HEK293 (cell line): ENCODE results near the gene MGAT4B.

Experiments
- EGR2 ChIP-seq: fragments of 450-650 bp; formaldehyde crosslinking; IDR thresholded peaks from 2 replicates; pipeline ENCODE4 v1.5.1; 2016; ENCODE audit warnings: low read depth, missing biosample characterization, missing genetic modification characterization
- ELK4 ChIP-seq: IDR thresholded peaks from 2 replicates; pipeline ENCODE4 v1.6.1; 2011; ENCODE audit warnings: mild to moderate bottlenecking, low read depth, low read length, borderline replicate concordance
- GLI2 ChIP-seq: fragments of 450-650 bp; formaldehyde crosslinking; IDR thresholded peaks from 2 replicates; pipeline ENCODE4; 2017; ENCODE audit warnings: missing biosample characterization, missing genetic modification characterization, low read depth, borderline replicate concordance
- HIC1 ChIP-seq: fragments of 450-650 bp; formaldehyde crosslinking; IDR thresholded peaks from 2 replicates; pipeline ENCODE4 v1.5.1; 2016; ENCODE audit warnings: missing biosample characterization, missing genetic modification characterization
- HOXD13 ChIP-seq: sonication (generic); formaldehyde crosslinking; IDR thresholded peaks from 2 replicates; pipeline ENCODE4 v1.8.0; 2022; ENCODE audit warnings: missing genetic modification reagents, borderline replicate concordance
- OSR2 ChIP-seq: fragments of 450-650 bp; formaldehyde crosslinking; IDR thresholded peaks from 2 replicates; pipeline ENCODE4 v1.5.1; 2016; ENCODE audit warnings: missing biosample characterization, missing genetic modification characterization
- PRDM2 ChIP-seq: fragments of 450-650 bp; formaldehyde crosslinking; IDR thresholded peaks from 2 replicates; pipeline ENCODE4 v1.5.1; 2016; ENCODE audit warnings: missing biosample characterization, missing genetic modification characterization, borderline replicate concordance
- SCRT2 ChIP-seq: fragments of 450-650 bp; formaldehyde crosslinking; IDR thresholded peaks from 2 replicates; pipeline ENCODE4 v1.5.1; 2016; ENCODE audit warnings: missing biosample characterization, missing genetic modification characterization
- TCF7L2 ChIP-seq: IDR thresholded peaks from 2 replicates; pipeline ENCODE4 v1.6.1; 2011; ENCODE audit warnings: low read depth, mild to moderate bottlenecking, inconsistent platforms, low read length, moderate library complexity, borderline replicate concordance
- ZBTB17 ChIP-seq: fragments of 450-650 bp; formaldehyde crosslinking; IDR thresholded peaks from 2 replicates; pipeline ENCODE4 v1.5.1; 2016; ENCODE audit warnings: missing biosample characterization, missing genetic modification characterization
- ZBTB6 ChIP-seq: fragments of 450-650 bp; formaldehyde crosslinking; IDR thresholded peaks from 2 replicates; pipeline ENCODE4 v1.5.1; 2017; ENCODE audit warnings: missing biosample characterization, missing genetic modification characterization
- ZNF121 ChIP-seq: fragments of 450-650 bp; formaldehyde crosslinking; IDR thresholded peaks from 2 replicates; pipeline ENCODE4 v1.5.1; 2016; ENCODE audit warnings: missing biosample characterization, missing genetic modification characterization
- ZNF138 ChIP-seq: fragments of 450-650 bp; formaldehyde crosslinking; IDR thresholded peaks from 2 replicates; pipeline ENCODE4 v1.5.1; 2016; ENCODE audit warnings: missing biosample characterization, missing genetic modification characterization, borderline replicate concordance
- ZNF280D ChIP-seq: fragments of 450-650 bp; formaldehyde crosslinking; IDR thresholded peaks from 2 replicates; pipeline ENCODE4 v1.5.1; 2016; ENCODE audit warnings: missing biosample characterization, missing genetic modification characterization
- ZNF366 ChIP-seq: fragments of 450-650 bp; formaldehyde crosslinking; conservative IDR thresholded peaks from 2 replicates; pipeline ENCODE4 v1.5.1; 2016; ENCODE audit warnings: missing biosample characterization, missing genetic modification characterization
- ZNF398 ChIP-seq: fragments of 450-650 bp; formaldehyde crosslinking; IDR thresholded peaks from 2 replicates; pipeline ENCODE4 v1.5.1; 2017; ENCODE audit warnings: missing biosample characterization, missing genetic modification characterization
- ZNF548 ChIP-seq: fragments of 450-650 bp; formaldehyde crosslinking; IDR thresholded peaks from 2 replicates; pipeline ENCODE4 v1.5.1; 2016; ENCODE audit warnings: missing biosample characterization, missing genetic modification characterization
- ZNF571 ChIP-seq: fragments of 450-650 bp; formaldehyde crosslinking; IDR thresholded peaks from 2 replicates; pipeline ENCODE4 v1.5.0; 2017; ENCODE audit warnings: missing biosample characterization, missing genetic modification characterization
- ZNF585B ChIP-seq: fragments of 450-650 bp; formaldehyde crosslinking; IDR thresholded peaks from 2 replicates; pipeline ENCODE4 v1.5.1; 2016; ENCODE audit warnings: missing biosample characterization, missing genetic modification characterization
- ZNF658 ChIP-seq: fragments of 450-650 bp; formaldehyde crosslinking; IDR thresholded peaks from 2 replicates; pipeline ENCODE4; 2016; ENCODE audit warnings: missing biosample characterization, missing genetic modification characterization
- ZNF768 ChIP-seq: fragments of 450-650 bp; formaldehyde crosslinking; IDR thresholded peaks from 2 replicates; pipeline ENCODE4 v1.5.1; 2018; ENCODE audit warnings: missing biosample characterization, mild to moderate bottlenecking, missing genetic modification characterization
- ZNF785 ChIP-seq: fragments of 450-650 bp; formaldehyde crosslinking; IDR thresholded peaks from 2 replicates; pipeline ENCODE4 v1.5.1; 2016; ENCODE audit warnings: missing biosample characterization, missing genetic modification characterization
- ZNF791 ChIP-seq: fragments of 450-650 bp; formaldehyde crosslinking; IDR thresholded peaks from 2 replicates; pipeline ENCODE4 v1.5.1; 2016; ENCODE audit warnings: missing biosample characterization, missing genetic modification characterization
- ZXDB ChIP-seq: fragments of 450-650 bp; formaldehyde crosslinking; IDR thresholded peaks from 2 replicates; pipeline ENCODE4 v1.5.1; 2016; ENCODE audit warnings: missing biosample characterization, missing genetic modification characterization

MGAT4B gene

GRCh38 chr5:179805529-179806249 is 977 bp downstream of the MGAT4B start (continued):
- TF ChIP-seq ZNF791 (tag by site-specific recombination): no peak
- no peak for TF ChIP-seq HOXD13 (CRISPR knock-in tag)
- TF ChIP-seq ZNF366 (tag by site-specific recombination): no peak
- TF ChIP-seq HIC1: no peak
- TF ChIP-seq ZBTB17 (tag by site-specific recombination): 0 out of 2 replicates have a peak, but pooled peaks have one; percentile 18
- TF ChIP-seq ZNF585B (tag by site-specific recombination): no peak
- TF ChIP-seq EGR2 (tag by site-specific recombination): 0 out of 2 replicates have a peak, but pooled peaks have one; percentile 5
- no peak for TF ChIP-seq ZNF658 (tag by site-specific recombination)
- no peak for TF ChIP-seq ZNF280D
- no peak for TF ChIP-seq ZNF121 (tag by site-specific recombination)
- peak; percentile 53; the same call in 1 of the 2 replicates for TF ChIP-seq ZBTB6 (tag by site-specific recombination)
- TF ChIP-seq SCRT2: peak; percentile 67; the same call in 1 of the 2 replicates
- no peak for TF ChIP-seq ZNF768 (tag by site-specific recombination)
- no peak for TF ChIP-seq ZNF571 (tag by site-specific recombination)
- TF ChIP-seq ELK4: no peak
- TF ChIP-seq ZNF548 (tag by site-specific recombination): no peak
- no peak for TF ChIP-seq ZNF138
- no peak for TF ChIP-seq OSR2 (tag by site-specific recombination)
- TF ChIP-seq TCF7L2: no peak
- no peak for TF ChIP-seq ZXDB (tag by site-specific recombination)
- no peak for TF ChIP-seq ZNF785 (tag by site-specific recombination)
- TF ChIP-seq PRDM2 (tag by site-specific recombination): no peak
- TF ChIP-seq GLI2 (tag by site-specific recombination): no peak
- no peak for TF ChIP-seq ZNF398 (tag by site-specific recombination)
